ENCODE results near the gene GPC4.

Gene GPC4

DNA sequence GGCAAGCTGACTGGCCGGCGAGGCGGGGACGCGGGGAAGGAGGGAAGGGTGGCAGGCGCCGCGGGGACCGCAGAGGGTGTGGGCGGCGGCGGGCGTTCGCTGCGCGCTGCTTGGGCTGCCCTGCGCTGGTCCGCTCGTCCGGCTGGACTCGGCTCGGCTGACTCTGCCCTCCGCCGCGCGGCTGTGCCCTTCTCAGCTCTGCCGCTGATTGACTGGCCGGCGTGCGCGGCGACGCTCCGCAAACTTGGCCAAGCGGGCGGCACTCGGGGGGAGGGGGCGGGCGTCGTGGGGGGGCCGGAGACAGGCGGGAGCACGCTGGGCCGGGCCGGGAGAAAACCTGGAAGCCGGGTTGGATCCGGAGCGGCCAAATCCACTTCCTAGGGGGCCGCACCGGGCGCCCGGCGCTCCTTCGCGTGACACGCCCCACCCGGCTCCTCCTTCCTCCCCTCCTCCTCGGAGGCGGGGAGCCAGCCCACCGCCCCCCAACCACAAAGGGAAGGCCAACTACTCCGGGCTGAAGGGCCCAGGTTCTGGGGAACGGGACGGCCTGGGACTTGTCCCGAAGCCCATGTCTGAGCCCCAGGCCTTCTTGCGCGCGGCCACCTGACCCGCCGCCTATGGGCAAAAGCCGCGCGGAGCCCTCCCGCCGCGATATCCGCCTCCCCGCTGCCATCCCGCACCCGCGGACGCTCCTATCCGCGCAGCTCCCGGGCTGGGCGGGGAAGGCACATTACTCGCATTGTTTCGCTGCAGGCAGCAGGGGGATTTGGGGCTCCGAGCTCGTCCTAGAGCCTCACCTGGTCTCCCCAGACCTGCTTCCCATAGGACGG lies at the start of gene GPC4:
Gene GPC4, minus strand, starts transcription at position 214 of the 830 bp plus-strand sequence. CDS start 524 bp downstream, outside the sequence.
- DNase-seq = no peak

GRCh38 chrX:133461231-133461630 lies 45.9 kb upstream of the GPC4 start:
- DNase-seq = no peak

GRCh38 chrX:133454924-133455323 lies 39.6 kb upstream of the GPC4 start:
- no peak for DNase-seq

DNA sequence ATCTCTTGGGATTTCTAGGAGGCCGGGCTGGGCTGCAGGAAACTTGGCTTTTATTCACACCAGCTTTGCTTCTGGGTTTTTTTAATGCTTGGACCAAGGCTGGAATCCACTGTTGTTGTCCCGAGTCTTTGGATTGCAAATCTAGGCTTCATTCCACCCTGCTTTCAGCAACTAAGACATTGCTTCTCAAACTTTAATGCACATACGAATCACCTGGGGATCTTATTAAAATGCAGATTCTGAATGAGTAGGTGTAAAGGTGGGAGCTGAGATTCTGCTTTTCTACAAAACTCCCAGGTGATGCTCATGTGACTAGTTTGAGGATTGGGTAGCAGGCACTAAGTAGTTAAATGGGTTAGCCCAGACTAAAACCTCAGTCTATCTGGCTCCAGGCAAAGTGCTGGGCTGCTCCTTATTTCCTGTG lies 39.2 kb upstream of the GPC4 start:
- DNase-seq = no peak

DNA sequence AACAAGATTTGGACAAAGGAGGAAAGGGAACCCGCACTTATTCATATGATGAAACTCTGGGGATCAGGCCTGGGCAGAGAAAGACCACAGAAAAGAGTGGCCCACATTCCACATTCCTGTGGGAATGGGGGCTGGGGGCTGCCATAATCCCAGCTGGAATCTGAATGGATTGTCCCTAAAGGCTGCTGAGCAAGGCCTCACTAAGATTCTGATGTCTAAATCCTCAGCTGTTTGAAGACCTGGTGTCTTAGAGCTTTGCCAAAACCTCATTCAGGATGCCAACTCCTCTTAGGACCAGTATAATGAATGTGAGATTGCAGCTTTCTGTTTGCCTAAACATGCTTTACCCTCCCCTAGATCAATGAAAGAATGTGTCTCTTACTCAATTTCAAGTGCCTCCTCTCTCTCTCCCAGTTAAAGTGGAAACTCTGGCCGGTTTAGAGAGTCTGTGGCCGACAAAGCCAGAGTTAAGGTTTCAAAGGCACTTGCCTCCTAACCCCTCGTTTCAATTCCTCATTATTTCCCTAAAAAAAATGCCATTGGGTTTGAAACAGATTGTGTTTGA lies 33.3 kb upstream of the GPC4 start:
- DNase-seq = no peak

GRCh38 chrX:133444952-133445831 lies 29.9 kb upstream of the GPC4 start:
- DNase-seq = no peak

DNA sequence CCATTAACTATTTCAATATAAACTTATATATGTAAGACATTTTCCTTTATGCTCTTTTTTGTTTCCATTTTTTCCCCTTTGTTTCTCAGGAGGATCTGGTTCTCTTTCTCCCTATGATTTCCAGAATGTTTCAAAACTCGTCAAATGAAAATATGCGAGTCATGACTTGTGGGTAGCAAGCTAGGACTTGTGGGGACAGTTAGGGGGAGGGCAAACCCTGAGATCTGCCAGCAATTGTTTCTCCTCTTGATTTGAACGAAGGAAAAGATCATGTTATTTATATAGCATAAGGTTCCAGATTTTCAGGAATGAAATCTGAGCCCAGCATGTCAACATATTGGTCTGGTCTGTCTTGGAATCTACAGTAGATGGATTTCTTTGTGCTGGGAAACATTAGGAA lies 28.9 kb upstream of the GPC4 start:
- no peak for DNase-seq

DNA sequence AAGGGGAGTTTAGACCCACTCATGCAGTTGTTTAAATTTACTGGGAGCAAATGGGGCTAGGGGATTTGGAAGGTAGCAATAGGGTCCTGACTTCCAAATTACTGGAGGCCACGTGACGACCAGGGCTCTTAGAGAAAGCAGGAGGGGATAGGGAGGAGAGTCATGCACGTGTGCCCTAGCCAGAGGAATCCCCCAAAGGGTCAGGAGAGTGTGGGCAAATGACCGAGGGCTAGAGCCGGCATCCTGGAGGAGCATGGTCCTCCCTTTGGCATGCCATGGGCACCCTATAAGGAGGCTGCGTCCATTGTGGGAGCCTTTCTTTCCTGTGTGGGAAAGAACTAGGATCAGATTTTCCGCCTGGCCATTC lies 25.5 kb upstream of the GPC4 start:
- no peak for DNase-seq

DNA sequence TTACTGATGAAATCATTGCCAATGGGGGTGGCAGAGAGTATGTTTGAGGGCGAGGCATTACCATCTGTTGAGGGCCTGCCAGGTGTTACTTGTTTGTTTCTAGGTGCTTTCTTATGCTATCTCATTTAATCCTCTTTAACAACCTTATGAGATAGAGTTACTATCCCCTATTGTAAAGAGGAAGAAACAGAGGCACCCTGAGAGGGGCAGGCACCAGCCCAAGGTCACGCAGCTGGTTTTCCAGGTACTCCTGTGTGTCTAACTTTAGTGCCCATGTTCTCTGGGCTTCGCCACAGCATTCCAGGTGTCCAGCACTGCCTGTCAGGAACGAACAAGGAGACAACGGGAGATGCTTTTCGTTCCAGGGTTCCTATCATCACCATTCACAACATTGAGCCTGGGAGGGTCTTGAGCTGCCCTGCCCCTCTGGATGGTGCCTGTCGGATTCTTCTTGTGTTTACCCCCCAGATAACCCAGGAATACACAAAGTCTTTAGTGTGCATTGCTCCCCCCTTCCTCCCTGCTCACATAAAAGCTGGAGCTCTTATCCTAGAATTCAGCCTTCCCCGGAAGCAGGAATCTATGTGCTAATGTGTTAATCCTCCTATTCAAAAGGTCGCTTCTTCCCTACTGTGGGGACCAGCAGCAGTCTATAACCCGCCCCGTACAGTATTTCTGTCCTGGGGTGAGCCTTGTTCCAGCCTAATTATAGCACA lies 24.9 kb upstream of the GPC4 start:
- DNase-seq = no peak

DNA sequence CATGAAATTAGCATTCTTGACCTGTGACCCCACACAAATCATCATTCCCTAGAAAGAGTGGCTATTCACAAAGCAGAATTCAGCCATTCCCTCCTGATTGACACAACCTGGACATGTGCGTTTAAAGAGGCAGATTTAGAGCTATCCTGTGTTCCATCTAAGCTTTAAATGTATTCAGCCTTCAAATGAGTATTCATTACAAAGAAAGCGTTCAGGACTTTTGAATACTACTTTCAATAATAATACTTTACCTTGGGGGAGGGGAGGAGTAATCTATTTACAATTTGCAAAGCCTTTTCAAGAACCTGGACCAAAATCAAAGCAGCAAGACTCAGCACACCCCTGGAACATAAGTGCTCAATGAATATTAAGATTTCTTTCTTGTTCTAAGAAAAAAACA lies 22.5 kb upstream of the GPC4 start:
- DNase-seq = no peak

- DNase-seq = no peak
These were observed 22.1 kb upstream of the GPC4 start for GRCh38 chrX:133437356-133437755.

DNA sequence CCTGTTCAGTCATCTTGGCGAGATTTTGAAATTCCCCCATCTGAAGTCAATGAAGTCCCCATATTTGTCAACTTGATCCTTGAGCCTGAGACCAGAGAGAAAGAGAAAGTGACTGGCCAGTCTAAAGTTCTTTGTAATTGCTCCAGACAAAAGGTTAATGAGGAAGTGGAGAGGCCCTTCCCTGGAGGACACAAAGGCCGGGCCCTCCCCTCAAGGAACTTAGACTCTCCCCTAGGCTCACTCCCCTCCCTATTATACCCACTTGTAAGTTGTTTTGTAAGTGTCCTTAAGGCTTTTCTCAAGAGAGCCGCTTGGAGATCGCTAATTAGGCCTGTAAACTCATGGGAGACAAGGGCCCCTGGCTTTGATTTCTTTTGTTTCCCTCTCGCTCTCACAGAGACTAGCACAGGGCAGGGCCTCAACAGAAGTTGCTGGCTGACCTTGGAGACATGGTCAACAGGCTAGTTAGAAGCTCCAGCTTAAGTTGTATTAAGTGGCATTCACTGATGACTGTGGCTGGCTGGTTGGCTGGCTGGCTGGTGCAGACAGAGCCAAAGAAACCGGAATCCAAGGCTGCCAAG lies 20.3 kb upstream of the GPC4 start:
- no peak for DNase-seq

- DNase-seq = no peak
These were observed 19.0 kb upstream of the GPC4 start for GRCh38 chrX:133434197-133434820.

- no peak for DNase-seq
These were observed 4.6 kb upstream of the GPC4 start for GRCh38 chrX:133419911-133420310.

- no peak for DNase-seq
These were observed 3.3 kb upstream of the GPC4 start for GRCh38 chrX:133418588-133418987.

DNA sequence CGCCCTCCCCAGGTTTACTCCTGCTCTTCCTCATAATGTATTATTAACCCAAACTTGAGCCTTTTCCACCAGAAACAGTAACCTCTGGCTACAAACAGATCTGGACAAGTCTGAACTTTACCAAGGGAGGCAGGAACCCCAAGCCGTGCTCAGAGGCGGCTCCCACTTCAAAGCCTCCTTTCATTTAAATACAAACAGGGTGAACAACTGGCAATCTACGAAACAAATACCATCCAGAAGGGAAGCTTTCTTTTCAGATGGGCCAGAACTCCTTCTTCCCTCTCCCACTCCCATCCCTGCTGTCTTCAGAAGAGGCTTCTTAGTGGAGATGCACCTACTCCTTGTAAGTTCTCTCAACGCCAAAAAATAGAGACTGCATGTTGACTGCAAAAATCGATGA lies 2.1 kb upstream of the GPC4 start:
- no peak for DNase-seq

DNA sequence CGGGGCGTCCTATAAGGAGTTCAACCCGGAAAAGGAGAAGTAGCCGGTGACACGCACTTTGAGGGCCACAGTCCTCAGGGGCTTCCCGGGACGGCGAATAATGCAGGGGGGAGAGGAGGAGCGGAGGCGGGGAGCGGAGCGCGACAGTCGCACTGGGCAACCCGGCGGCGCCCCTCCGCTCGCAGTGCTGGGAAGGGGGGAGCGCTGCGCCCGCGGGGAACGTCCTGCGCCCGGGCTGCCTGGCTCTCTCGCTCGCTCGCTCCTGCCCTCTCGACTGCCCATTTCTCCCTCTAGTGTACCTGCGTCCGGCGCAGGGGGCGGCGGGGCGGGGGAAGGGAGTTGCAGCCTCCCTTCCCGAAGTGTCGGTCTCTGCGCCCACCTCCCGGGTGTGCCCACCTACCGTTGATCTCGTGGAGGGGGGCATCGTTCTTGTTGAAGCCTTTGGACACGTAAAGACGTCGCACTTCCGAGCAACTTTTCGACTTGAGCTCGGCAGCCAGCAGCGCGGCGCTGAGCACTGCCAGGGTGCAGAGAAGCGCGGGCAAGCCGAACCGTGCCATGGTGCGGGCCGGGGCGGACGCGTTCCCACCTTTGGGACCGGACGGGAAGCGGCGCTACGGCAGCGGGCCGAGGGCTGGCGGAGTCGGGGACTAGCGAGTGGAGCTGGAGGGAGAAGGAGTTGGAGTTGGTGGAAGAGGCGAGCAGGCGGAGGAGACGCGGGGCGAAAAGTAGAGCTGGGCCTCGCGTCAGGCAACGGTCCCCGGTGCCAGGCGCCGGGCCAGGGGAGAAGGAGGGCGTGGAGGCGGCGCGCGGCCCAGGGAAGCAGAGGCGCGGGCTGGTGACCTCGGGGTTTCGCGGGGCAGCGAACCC lies 648 bp downstream of the GPC4 start:
- DNase-seq = no peak

GRCh38 chrX:133413218-133413925 lies 1.9 kb downstream of the GPC4 start:
- no peak for DNase-seq

- no peak for DNase-seq
These were observed 2.6 kb downstream of the GPC4 start for GRCh38 chrX:133412665-133413064.

DNA sequence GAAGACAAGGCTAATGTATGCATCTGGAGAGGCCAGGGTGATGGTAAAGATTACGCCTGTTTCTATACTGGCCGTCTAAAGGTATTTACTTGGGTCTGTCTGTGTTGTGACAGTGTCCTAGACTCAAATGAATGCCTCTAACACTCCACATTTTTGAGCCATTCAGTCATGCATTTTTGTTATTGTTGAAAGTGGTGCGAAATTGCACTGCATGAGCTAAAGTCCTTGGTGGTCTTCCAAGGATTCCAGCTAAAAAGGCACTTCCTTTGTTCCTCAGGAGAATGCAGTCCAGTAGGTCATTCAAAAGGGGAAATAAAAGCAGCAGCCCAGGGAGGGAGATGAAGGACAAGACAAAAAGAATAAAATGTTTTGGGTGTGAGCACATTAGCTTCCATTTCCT lies 3.0 kb downstream of the GPC4 start:
- DNase-seq = no peak

DNA sequence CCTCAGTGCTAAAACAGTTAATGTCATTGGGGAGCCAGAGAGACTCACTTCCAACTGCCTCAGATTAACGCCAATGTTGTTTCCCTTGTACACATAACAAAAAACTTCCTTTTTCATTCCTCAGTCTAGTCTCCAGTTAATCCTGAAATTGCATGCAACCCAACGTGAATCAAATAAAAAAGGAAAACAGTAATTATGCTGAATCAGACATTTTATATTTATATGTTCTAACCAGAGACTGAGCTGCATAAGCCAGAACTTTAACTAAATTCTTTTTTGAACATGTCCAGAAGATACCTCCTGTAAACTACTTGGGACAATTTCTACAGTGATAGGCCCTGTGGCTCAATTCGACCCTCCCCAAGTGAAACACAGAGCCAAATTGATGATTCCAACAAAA lies 4.7 kb downstream of the GPC4 start:
- no peak for DNase-seq
